Activated T-helper 17 cell treated with anti-CD3 and anti-CD28 coated beads, Interleukin-2, amount 50 U/mL, for 72 hours (primary cell): Measurements from ENCODE around the gene CTCFL. TPM values are rescaled to one million over a fixed set of nuclear protein-coding genes. Genes with fewer than 3 reads are reported as not detected.
"Not testable (repeated sequence)": the region's sequence is repeated elsewhere in the genome, so short reads cannot be mapped to it uniquely, and the experiment has no call there.

Experiments
- ATAC-seq: fragments of 150-1000 bp; cut with Tn5 transposase; replicated peaks from 2 replicates; pipeline ENCODE4 v1.10.0; 2021; ENCODE audit warnings: mild to moderate bottlenecking, moderate library complexity
- H3K27ac Mint-ChIP-seq: one replicate; pipeline ENCODE4 v1.8.0; 2022; ENCODE audit warnings: mixed read lengths
- H3K27me3 Mint-ChIP-seq: one replicate; pipeline ENCODE4 v1.8.0; 2022; ENCODE audit warnings: mixed read lengths
- H3K36me3 Mint-ChIP-seq: one replicate; pipeline ENCODE4 v1.8.0; 2022; ENCODE audit warnings: low read depth, mild to moderate bottlenecking, mixed read lengths
- H3K4me1 Mint-ChIP-seq: one replicate; pipeline ENCODE4 v1.8.0; 2022; ENCODE audit warnings: mixed read lengths
- H3K4me3 Mint-ChIP-seq: one replicate; pipeline ENCODE4 v1.8.0; 2022; ENCODE audit warnings: mild to moderate bottlenecking, mixed read lengths
- H3K9me3 Mint-ChIP-seq: one replicate; pipeline ENCODE4 v1.8.0; 2022; ENCODE audit warnings: mixed read lengths
- total RNA-seq, 2 donors: library from RNA; stranded (reverse); gene quantifications; one replicate each; pipeline ENCODE4 v1.2.3, GENCODE V29; 2022

CTCFL gene
- total RNA-seq, 2 donors from 2014 or later: not detected

GRCh38 chr20:57476641-57477461 is 48.1 kb downstream of the CTCFL start:
- Mint-ChIP-seq H3K4me3 (no peak overlapping the region), H3K27ac (no peak overlapping the region)

GRCh38 chr20:57476084-57476526 is 48.8 kb downstream of the CTCFL start:
- no peak overlapping the region for H3K4me3 Mint-ChIP-seq
- H3K27ac Mint-ChIP-seq: no peak overlapping the region
- H3K27me3 Mint-ChIP-seq: no peaks in the 10 kb centered on the region
- no peaks in the 10 kb centered on the region for H3K9me3 Mint-ChIP-seq
- H3K36me3 Mint-ChIP-seq: no peaks in the 10 kb centered on the region
- ATAC-seq: peak; percentile 19
- H3K4me1 Mint-ChIP-seq: no peaks in the 10 kb centered on the region

More at GRCh38 chr20:57476641-57477461, 48.1 kb downstream of the CTCFL start:
- no peaks in the 10 kb centered on the region for H3K27me3 Mint-ChIP-seq
- no peaks in the 10 kb centered on the region for H3K4me1 Mint-ChIP-seq
- no peaks in the 10 kb centered on the region for H3K36me3 Mint-ChIP-seq
- H3K9me3 Mint-ChIP-seq: no peaks in the 10 kb centered on the region
- ATAC-seq: no peak

- H3K27me3 Mint-ChIP-seq: no peaks in the 10 kb centered on the region
- no peaks in the 10 kb centered on the region for H3K36me3 Mint-ChIP-seq
- no peaks in the 10 kb centered on the region for H3K4me1 Mint-ChIP-seq
- no peaks in the 10 kb centered on the region for H3K9me3 Mint-ChIP-seq
- no peak overlapping the region for H3K4me3 Mint-ChIP-seq
- no peak for ATAC-seq
- no peak overlapping the region for H3K27ac Mint-ChIP-seq
Measured at GRCh38 chr20:57475388-57476083, 49.4 kb downstream of the CTCFL start.

- Mint-ChIP-seq H3K4me3 (no peak overlapping the region), H3K36me3 (no peaks in the 10 kb centered on the region), H3K27ac (no peak overlapping the region), H3K27me3 (no peaks in the 10 kb centered on the region), H3K4me1 (no peaks in the 10 kb centered on the region), H3K9me3 (no peaks in the 10 kb centered on the region)
- ATAC-seq: no peak
Measured at GRCh38 chr20:57474816-57475215, 50.1 kb downstream of the CTCFL start.

- Mint-ChIP-seq H3K27ac (no peak overlapping the region), H3K36me3 (no peaks in the 10 kb centered on the region), H3K4me3 (no peak overlapping the region), H3K27me3 (no peaks in the 10 kb centered on the region), H3K9me3 (no peaks in the 10 kb centered on the region), H3K4me1 (no peaks in the 10 kb centered on the region)
- ATAC-seq: no peak
Measured at GRCh38 chr20:57474205-57474604, 50.7 kb downstream of the CTCFL start.

GRCh38 chr20:57473246-57474048 is 51.5 kb downstream of the CTCFL start:
- Mint-ChIP-seq H3K4me3 (peak overlapping the region; percentile 15), H3K27ac (peak overlapping the region; percentile 62), H3K27me3 (no peaks in the 10 kb centered on the region), H3K4me1 (no peaks in the 10 kb centered on the region), H3K36me3 (no peaks in the 10 kb centered on the region), H3K9me3 (no peaks in the 10 kb centered on the region)
- peak; percentile 56 for ATAC-seq

- H3K4me3 Mint-ChIP-seq, ATAC-seq: not testable (repeated sequence)
Measured at GRCh38 chr20:57472474-57472873, 52.5 kb downstream of the CTCFL start.

GRCh38 chr20:57471496-57472372 is 53.2 kb downstream of the CTCFL start:
- Mint-ChIP-seq H3K9me3 (no peaks in the 10 kb centered on the region), H3K27ac (peak overlapping the region; percentile 49), H3K4me1 (no peaks in the 10 kb centered on the region), H3K4me3 (no peak overlapping the region), H3K36me3 (no peaks in the 10 kb centered on the region), H3K27me3 (no peaks in the 10 kb centered on the region)
- no peak for ATAC-seq

More at GRCh38 chr20:57472474-57472873, 52.5 kb downstream of the CTCFL start:
- peak overlapping the region; percentile 49 for H3K27ac Mint-ChIP-seq
- not testable (repeated sequence) for H3K27me3 Mint-ChIP-seq, H3K4me1 Mint-ChIP-seq, H3K9me3 Mint-ChIP-seq, H3K36me3 Mint-ChIP-seq

- H3K36me3 Mint-ChIP-seq: no peaks in the 10 kb centered on the region
- H3K27ac Mint-ChIP-seq: no peak overlapping the region
- no peak for ATAC-seq
- H3K4me1 Mint-ChIP-seq: no peaks in the 10 kb centered on the region
- H3K4me3 Mint-ChIP-seq: no peak overlapping the region
- no peaks in the 10 kb centered on the region for H3K27me3 Mint-ChIP-seq
- H3K9me3 Mint-ChIP-seq: no peaks in the 10 kb centered on the region
Measured at GRCh38 chr20:57470666-57471495, 54.1 kb downstream of the CTCFL start.

GRCh38 chr20:57470212-57470522 is 54.8 kb downstream of the CTCFL start:
- ATAC-seq: no peak
- Mint-ChIP-seq H3K4me3 (no peak overlapping the region), H3K27me3 (no peaks in the 10 kb centered on the region), H3K4me1 (no peaks in the 10 kb centered on the region), H3K36me3 (no peaks in the 10 kb centered on the region), H3K27ac (no peak overlapping the region), H3K9me3 (no peaks in the 10 kb centered on the region)

- Mint-ChIP-seq H3K4me1 (no peaks in the 10 kb centered on the region), H3K27me3 (no peaks in the 10 kb centered on the region), H3K4me3 (no peak overlapping the region), H3K9me3 (no peaks in the 10 kb centered on the region), H3K36me3 (no peaks in the 10 kb centered on the region), H3K27ac (no peak overlapping the region)
- no peak for ATAC-seq
Measured at GRCh38 chr20:57469418-57470211, 55.3 kb downstream of the CTCFL start.

GRCh38 chr20:57468523-57469417 is 56.2 kb downstream of the CTCFL start:
- no peaks in the 10 kb centered on the region for H3K27me3 Mint-ChIP-seq
- H3K4me3 Mint-ChIP-seq: no peak overlapping the region
- no peaks in the 10 kb centered on the region for H3K4me1 Mint-ChIP-seq
- ATAC-seq: no peak
- H3K27ac Mint-ChIP-seq: no peak overlapping the region
- H3K9me3 Mint-ChIP-seq: no peaks in the 10 kb centered on the region
- H3K36me3 Mint-ChIP-seq: no peaks in the 10 kb centered on the region
